Peyer's patch (tissue), 4 donors: ENCODE data around the gene UBE2J2. TPM values are rescaled to one million over a fixed set of nuclear protein-coding genes. Genes with fewer than 3 reads are reported as not detected.

ENCODE experiments used
- DNase-seq, 3 donors: peaks; one replicate each; pipeline ENCODE4 v3.0.0-alpha.2; 2017 to 2019
- H3K27ac ChIP-seq, 4 donors: fragments of 200-600 bp; sonication (generic); one replicate each; pipeline ENCODE4 v1.5.1; 2016 to 2019
- H3K27me3 ChIP-seq, 2 donors: fragments of 200-600 bp; sonication (generic); one replicate each; pipeline ENCODE4 v1.5.1; 2019
- H3K36me3 ChIP-seq, 3 donors: fragments of 200-600 bp; sonication (generic); one replicate each; pipeline ENCODE4 v1.5.1; 2016 to 2019
- H3K4me1 ChIP-seq, 4 donors: fragments of 200-600 bp; sonication (generic); one replicate each; pipeline ENCODE4 v1.5.1; 2016 to 2019
- H3K4me3 ChIP-seq, 4 donors: fragments of 200-600 bp; sonication (generic); 1 replicate in 3 of 4; 2 replicates in 1 of 4; pipeline ENCODE4 v1.5.1; 2016 to 2019; ENCODE audit warnings: mild to moderate bottlenecking in 1 of 4
- H3K9me3 ChIP-seq, 4 donors: fragments of 200-600 bp; sonication (generic); one replicate each; pipeline ENCODE4 v1.5.1; 2016 to 2019; ENCODE audit warnings: mild to moderate bottlenecking in 1 of 4
- POLR2A ChIP-seq, 2 donors: fragments of 450-650 bp; IDR thresholded peaks; one replicate each; pipeline ENCODE4 v1.5.1; 2017; ENCODE audit warnings: antibody characterized with exemption in 2 of 2, mild to moderate bottlenecking in 2 of 2, moderate library complexity in 2 of 2
- total RNA-seq, 4 donors: library from RNA; depleted of rRNA; stranded (reverse); fragments of >200 nt; gene quantifications; one replicate each; pipeline ENCODE4 v1.1.0, GENCODE V29; 2016
- TF ChIP-seq, protein P1 (sequence below), 6 experiments: fragments of 450-650 bp in 4 of 6; fragments of 200-600 bp in 2 of 6; sonication (generic) in 1 of 6; IDR thresholded peaks; one replicate each; pipeline ENCODE4 v1.5.1; 2017 to 2019; ENCODE audit warnings: antibody characterized with exemption in 6 of 6, mild to moderate bottlenecking in 3 of 6, moderate library complexity in 1 of 6

UBE2J2 gene
- total RNA-seq, 4 donors from 2014 or later = 25.6 to 64.2 (median 55.3) TPM

DNA sequence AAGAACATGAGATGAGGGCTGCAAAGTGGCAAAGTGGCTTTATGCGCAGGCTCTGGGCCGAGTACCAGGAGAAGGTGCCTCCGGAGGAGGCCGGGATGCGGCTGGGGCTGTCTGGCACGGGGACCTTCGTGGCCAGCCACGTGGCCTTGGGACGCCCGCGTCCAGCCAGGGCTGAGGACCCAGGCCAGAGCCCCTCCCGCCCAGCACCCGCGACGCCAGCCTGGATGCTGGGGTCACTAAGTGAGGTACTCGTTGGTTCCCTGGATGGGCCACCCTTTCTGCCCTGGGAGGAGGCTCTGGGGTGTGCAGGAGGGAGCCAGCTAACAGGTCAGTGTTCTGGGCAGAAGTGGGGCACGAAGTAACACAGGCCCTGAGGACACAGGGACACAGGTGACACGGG, 19.2 kb upstream of the UBE2J2 start:
- no peak for TF ChIP-seq POLR2A (IDR thresholded peaks at IDR 0.05)
- TF ChIP-seq, protein P1, sequence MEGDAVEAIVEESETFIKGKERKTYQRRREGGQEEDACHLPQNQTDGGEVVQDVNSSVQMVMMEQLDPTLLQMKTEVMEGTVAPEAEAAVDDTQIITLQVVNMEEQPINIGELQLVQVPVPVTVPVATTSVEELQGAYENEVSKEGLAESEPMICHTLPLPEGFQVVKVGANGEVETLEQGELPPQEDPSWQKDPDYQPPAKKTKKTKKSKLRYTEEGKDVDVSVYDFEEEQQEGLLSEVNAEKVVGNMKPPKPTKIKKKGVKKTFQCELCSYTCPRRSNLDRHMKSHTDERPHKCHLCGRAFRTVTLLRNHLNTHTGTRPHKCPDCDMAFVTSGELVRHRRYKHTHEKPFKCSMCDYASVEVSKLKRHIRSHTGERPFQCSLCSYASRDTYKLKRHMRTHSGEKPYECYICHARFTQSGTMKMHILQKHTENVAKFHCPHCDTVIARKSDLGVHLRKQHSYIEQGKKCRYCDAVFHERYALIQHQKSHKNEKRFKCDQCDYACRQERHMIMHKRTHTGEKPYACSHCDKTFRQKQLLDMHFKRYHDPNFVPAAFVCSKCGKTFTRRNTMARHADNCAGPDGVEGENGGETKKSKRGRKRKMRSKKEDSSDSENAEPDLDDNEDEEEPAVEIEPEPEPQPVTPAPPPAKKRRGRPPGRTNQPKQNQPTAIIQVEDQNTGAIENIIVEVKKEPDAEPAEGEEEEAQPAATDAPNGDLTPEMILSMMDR (IDR thresholded peaks at IDR 0.05) = no peak
- Histone ChIP-seq H3K9me3 (no peaks in the 10 kb centered on the region), H3K4me3 (no peak overlapping the region), H3K27me3 (no peaks in the 10 kb centered on the region), H3K36me3 (peaks cover 0 to 29% (median 0%) of the 10 kb centered on the region in 3 donors), H3K27ac (no peak overlapping the region), H3K4me1 (peaks cover 0 to 16% (median 5%) of the 10 kb centered on the region in 4 donors)
- no peak for DNase-seq

DNA sequence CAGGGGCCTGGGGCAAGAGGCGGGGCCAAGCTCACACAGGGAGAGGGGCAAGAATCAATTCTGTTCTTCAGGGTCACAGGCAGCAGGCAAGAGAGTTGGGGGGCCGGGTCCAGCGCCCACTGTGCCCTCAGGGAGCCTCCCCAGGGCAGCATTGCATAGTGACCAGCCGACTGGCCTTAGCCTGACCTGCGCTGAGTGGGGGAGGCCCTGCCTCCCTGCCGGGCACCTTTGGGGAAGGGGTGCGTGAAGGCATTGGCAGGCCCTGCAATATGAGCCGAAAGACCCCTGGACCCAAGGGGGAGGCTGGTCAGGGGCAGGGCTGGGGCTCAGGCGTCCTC, 18.8 kb upstream of the UBE2J2 start:
- no peaks in the 10 kb centered on the region for H3K9me3 ChIP-seq
- H3K4me1 ChIP-seq = peaks cover 0 to 16% (median 5%) of the 10 kb centered on the region in 4 donors
- H3K27ac ChIP-seq = no peak overlapping the region
- no peak overlapping the region for H3K4me3 ChIP-seq
- TF ChIP-seq, protein P1 (IDR thresholded peaks at IDR 0.05) = no peak
- TF ChIP-seq POLR2A (IDR thresholded peaks at IDR 0.05) = no peak
- no peaks in the 10 kb centered on the region for H3K27me3 ChIP-seq
- DNase-seq = no peak
- peaks cover 0 to 28% (median 0%) of the 10 kb centered on the region in 3 donors for H3K36me3 ChIP-seq

DNA sequence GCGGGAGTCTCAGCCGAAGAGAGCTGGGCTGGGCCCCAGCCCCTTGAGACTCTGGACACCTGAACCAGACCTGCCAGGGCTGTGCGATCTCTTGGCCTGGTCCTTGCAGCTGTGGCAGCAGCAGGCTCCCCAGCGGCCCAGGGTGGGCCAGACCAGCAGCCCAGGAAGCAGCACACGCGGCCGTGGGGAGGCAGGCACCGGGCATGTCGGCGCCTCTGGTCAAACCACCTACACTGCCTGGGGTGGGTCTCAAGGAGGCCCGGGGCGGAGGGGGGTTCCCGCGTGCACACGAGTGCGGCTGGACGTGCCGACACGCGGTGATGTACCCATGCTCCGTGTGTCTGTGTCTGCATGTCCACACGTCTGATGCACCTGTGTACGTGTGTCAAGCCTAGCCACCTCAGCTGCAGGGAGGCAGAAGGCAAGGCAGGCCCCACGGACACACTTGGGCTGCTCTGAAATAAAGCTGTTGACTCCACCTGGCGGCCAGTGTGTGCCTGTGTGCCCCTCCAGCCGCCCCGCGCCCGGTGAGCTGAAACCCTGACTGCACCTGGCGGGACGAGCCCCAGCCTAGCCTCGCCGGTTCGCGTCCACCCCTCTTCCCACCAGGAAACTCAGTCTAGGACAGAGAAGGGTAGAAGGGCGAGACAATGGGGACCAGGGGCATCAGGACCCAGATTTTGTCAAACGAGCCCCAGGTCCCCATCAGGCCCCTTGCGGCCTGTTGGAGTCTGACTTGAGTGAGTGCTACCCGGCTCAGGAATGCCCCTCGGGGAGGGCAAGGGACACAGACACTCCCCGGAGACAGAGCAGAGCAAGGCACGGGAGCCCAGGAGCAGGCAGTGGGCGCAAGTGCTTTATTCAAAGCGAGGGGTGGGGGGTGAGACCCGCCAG, 18.1 kb upstream of the UBE2J2 start:
- DNase-seq = peak; percentile 79 to 91 (median 87)

DNA sequence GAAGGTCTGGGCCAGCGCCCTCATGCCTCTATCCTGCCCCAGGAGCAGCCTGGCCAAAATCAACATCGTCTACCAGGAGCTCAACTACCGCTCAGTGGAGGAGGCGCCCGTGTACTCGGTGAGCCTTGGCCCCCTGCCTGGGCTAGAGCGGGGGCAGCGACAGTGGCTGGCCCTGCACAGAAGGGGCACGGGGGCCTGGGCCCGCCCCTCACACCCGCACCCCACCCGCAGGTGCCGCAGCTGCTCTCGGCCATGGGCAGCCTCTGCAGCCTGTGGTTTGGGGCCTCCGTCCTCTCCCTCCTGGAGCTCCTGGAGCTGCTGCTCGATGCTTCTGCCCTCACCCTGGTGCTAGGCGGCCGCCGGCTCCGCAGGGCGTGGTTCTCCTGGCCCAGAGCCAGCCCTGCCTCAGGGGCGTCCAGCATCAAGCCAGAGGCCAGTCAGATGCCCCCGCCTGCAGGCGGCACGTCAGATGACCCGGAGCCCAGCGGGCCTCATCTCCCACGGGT, 17.4 kb upstream of the UBE2J2 start:
- DNase-seq = peak in 1 of 3 donors; percentile 67
- H3K36me3 ChIP-seq = peaks cover 0 to 21% (median 0%) of the 10 kb centered on the region in 3 donors
- no peaks in the 10 kb centered on the region for H3K9me3 ChIP-seq
- H3K4me1 ChIP-seq = peaks cover 0 to 22% (median 5%) of the 10 kb centered on the region in 4 donors
- no peak overlapping the region for H3K4me3 ChIP-seq
- TF ChIP-seq POLR2A (IDR thresholded peaks at IDR 0.05) = no peak
- TF ChIP-seq, protein P1 (IDR thresholded peaks at IDR 0.05) = no peak
- H3K27me3 ChIP-seq = no peaks in the 10 kb centered on the region
- no peak overlapping the region for H3K27ac ChIP-seq

More for the DNA sequence above, 18.1 kb upstream of the UBE2J2 start:
- TF ChIP-seq, protein P1 (IDR thresholded peaks at IDR 0.05) = peak; percentile 70 to 87 (median 82)
- TF ChIP-seq POLR2A (IDR thresholded peaks at IDR 0.05) = no peak
- H3K4me3 ChIP-seq = no peak overlapping the region
- H3K27me3 ChIP-seq = no peaks in the 10 kb centered on the region
- peaks cover 0 to 28% (median 0%) of the 10 kb centered on the region in 3 donors for H3K36me3 ChIP-seq
- H3K9me3 ChIP-seq = no peaks in the 10 kb centered on the region
- H3K27ac ChIP-seq = no peak overlapping the region
- peaks cover 0 to 16% (median 5%) of the 10 kb centered on the region in 4 donors for H3K4me1 ChIP-seq

DNA sequence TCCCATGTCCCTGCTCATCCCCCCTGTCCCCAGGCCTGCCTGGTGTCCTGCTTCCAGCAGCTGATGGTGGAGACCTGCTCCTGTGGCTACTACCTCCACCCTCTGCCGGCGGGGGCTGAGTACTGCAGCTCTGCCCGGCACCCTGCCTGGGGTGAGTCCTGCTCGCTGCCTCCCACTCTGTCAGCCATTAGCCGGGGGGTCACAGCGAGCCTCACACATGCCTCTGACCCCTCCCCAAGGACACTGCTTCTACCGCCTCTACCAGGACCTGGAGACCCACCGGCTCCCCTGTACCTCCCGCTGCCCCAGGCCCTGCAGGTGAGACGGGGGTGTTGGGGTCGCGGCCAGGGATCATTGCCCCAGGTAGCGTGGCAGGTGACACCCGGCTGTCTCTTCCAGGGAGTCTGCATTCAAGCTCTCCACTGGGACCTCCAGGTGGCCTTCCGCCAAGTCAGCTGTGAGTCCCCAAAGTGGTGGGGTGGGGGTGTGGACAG, 16.6 kb upstream of the UBE2J2 start:
- Histone ChIP-seq H3K4me3 (no peak overlapping the region), H3K36me3 (peaks cover 0 to 13% (median 0%) of the 10 kb centered on the region in 3 donors), H3K4me1 (peaks cover 0 to 30% (median 5%) of the 10 kb centered on the region in 4 donors), H3K27ac (no peak overlapping the region), H3K27me3 (no peaks in the 10 kb centered on the region), H3K9me3 (no peaks in the 10 kb centered on the region)
- no peak for TF ChIP-seq POLR2A (IDR thresholded peaks at IDR 0.05)
- TF ChIP-seq, protein P1 (IDR thresholded peaks at IDR 0.05) = peak; percentile 42 to 82 (median 74)
- peak; percentile 72 to 88 (median 84) for DNase-seq
